Measurements from ENCODE around the gene OPALIN. TPM values are rescaled to one million over a fixed set of nuclear protein-coding genes. Genes with fewer than 3 reads are reported as not detected.

Gene OPALIN
- total RNA-seq, 3 donors from 2014 or later, result not detected

DNA sequence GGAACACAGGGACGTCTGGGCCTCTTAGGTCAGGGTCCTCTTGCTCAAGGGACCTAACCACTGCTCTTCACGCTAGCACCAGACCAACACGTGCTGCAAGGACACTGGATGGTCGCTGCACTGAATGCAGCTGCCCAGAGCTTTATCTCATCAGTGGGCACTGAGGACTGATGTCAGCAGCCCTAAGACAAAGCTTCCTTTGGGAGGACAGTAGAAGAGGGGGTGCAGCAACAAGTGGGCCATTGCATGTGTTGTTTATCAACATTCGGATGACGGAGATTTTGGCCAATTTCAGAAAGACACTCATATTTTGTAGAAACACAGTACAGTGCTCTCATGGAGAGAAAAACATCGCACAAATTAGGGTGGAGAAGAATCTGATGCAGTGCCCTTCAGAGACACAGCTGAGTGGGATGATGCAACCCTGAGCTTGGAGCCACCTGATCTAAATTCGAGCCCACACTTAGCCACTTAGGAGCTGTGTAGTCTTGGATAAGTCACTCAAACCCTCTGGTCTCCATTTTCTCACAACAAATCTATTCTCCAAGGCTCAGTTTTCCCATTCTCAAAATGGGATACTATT lies 1.7 kb downstream of the OPALIN start:
- Histone ChIP-seq H3K4me1 (ENCODE audit: low read depth) (peaks cover 4% of the 10 kb centered on the region), H3K36me3 (ENCODE audit: low read depth) (no peaks in the 10 kb centered on the region), H3K4me3 (no peak overlapping the region), H3K9me3 (no peaks in the 10 kb centered on the region)
- ATAC-seq, result no peak
- no peak for DNase-seq
- intact Hi-C loops (cut with DNase I, micrococcal nuclease), result no loop called here
- TF ChIP-seq, protein P1, sequence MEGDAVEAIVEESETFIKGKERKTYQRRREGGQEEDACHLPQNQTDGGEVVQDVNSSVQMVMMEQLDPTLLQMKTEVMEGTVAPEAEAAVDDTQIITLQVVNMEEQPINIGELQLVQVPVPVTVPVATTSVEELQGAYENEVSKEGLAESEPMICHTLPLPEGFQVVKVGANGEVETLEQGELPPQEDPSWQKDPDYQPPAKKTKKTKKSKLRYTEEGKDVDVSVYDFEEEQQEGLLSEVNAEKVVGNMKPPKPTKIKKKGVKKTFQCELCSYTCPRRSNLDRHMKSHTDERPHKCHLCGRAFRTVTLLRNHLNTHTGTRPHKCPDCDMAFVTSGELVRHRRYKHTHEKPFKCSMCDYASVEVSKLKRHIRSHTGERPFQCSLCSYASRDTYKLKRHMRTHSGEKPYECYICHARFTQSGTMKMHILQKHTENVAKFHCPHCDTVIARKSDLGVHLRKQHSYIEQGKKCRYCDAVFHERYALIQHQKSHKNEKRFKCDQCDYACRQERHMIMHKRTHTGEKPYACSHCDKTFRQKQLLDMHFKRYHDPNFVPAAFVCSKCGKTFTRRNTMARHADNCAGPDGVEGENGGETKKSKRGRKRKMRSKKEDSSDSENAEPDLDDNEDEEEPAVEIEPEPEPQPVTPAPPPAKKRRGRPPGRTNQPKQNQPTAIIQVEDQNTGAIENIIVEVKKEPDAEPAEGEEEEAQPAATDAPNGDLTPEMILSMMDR (IDR thresholded peaks at IDR 0.05), result no peak

DNA sequence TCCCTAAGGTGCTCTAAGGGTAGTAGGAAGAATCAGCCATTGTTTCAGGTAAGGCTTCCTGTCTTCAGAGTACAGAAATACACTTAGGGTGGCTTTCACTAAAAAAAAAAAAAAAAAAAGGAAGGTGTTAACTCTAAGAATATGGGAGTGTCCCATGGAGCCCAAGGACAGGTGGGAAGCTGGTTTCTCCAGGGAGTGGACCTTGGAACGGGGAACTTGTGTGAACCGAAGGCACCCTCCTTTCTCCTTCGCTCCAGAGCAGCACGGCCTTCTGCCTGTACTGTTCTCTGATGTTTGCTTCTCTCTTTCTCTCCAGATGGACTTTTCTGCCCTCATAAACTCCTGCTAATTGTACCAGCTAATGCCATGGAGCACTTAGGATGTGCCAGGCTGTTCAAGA lies 6.2 kb downstream of the OPALIN start:
- intact Hi-C loops (cut with DNase I, micrococcal nuclease), result no loop called here
- H3K4me3 ChIP-seq, result no peak overlapping the region
- H3K36me3 ChIP-seq (ENCODE audit: low read depth), result no peaks in the 10 kb centered on the region
- DNase-seq, result peak in 2 of 3 donors; percentile 40 to 60
- ATAC-seq, result peak; percentile 97
- H3K9me3 ChIP-seq, result no peaks in the 10 kb centered on the region
- peaks cover 4% of the 10 kb centered on the region for H3K4me1 ChIP-seq (ENCODE audit: low read depth)
- TF ChIP-seq, protein P1 (IDR thresholded peaks at IDR 0.05), result no peak

DNA sequence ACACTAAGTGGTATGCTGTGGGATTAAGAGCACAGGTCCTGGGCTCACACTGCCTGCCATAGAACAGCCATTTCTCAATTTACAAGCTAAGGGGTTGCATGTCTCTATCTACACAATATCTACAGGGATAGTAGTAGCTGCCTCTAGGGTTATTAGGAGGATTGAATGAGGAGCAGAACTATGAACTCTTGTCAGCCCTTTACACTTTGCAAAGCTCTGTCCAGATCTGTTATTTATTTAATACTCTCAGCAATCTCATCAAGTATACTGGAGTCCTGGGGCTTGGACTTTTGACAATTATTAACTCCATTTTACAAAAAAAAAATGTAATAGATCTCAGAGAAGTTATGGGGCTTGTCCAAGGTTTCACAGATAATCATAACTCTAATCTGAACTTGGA lies 6.8 kb downstream of the OPALIN start:
- peaks cover 4% of the 10 kb centered on the region for H3K4me1 ChIP-seq (ENCODE audit: low read depth)
- DNase-seq (no peak), ATAC-seq (no peak)
- H3K4me3 ChIP-seq, result no peak overlapping the region
- intact Hi-C loops (cut with DNase I, micrococcal nuclease), result no loop called here
- no peaks in the 10 kb centered on the region for H3K36me3 ChIP-seq (ENCODE audit: low read depth)
- no peaks in the 10 kb centered on the region for H3K9me3 ChIP-seq
- TF ChIP-seq, protein P1 (IDR thresholded peaks at IDR 0.05), result no peak

DNA sequence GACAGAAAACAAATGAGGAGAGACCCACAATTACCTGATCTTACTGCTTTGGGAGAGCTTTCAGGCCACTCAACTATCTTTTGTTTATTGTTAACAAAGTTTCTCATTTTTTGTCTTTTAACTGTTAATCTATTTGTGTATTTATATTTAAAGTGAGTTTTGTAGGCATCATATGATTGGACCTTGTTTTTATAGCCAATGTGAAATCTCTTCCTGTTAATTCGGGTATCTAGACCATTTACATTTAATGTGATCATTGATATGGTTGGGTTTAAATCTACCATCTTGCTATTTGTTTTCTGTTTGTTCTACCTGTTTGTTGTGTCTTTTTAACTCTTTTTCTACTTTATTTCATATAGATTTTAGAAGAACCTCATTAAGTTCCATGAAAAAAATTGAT lies 12.5 kb downstream of the OPALIN start:
- DNase-seq (no peak), ATAC-seq (no peak)
- Histone ChIP-seq H3K9me3 (peaks cover 11% of the 10 kb centered on the region), H3K36me3 (ENCODE audit: low read depth) (no peaks in the 10 kb centered on the region), H3K4me3 (no peak overlapping the region), H3K4me1 (ENCODE audit: low read depth) (no peaks in the 10 kb centered on the region)
- intact Hi-C loops (cut with DNase I, micrococcal nuclease), result no loop called here
- TF ChIP-seq, protein P1 (IDR thresholded peaks at IDR 0.05), result no peak

DNA sequence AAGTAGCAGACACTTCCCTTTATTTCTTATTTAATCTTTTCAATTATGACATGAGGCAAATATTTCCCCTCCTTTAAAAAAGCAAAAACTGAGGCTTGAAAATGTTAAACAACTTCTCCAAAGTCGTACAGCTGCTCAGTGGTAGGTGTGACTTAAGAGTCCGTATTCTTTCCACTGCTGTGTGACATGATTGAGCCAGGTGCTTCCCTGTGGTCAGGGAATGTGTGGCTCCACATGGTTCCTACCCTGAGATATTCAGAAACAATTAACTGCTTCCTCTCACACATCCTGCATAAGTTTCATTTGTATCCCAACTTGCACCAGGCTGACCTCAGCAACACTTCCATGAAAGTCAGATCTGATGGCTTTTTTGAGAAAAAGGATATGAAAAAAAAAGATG lies 13.6 kb downstream of the OPALIN start:
- Histone ChIP-seq H3K9me3 (peaks cover 11% of the 10 kb centered on the region), H3K4me1 (ENCODE audit: low read depth) (no peaks in the 10 kb centered on the region), H3K36me3 (ENCODE audit: low read depth) (no peaks in the 10 kb centered on the region), H3K4me3 (no peak overlapping the region)
- DNase-seq (no peak), ATAC-seq (no peak)
- intact Hi-C loops (cut with DNase I, micrococcal nuclease), result no loop called here
- TF ChIP-seq, protein P1 (IDR thresholded peaks at IDR 0.05), result no peak

DNA sequence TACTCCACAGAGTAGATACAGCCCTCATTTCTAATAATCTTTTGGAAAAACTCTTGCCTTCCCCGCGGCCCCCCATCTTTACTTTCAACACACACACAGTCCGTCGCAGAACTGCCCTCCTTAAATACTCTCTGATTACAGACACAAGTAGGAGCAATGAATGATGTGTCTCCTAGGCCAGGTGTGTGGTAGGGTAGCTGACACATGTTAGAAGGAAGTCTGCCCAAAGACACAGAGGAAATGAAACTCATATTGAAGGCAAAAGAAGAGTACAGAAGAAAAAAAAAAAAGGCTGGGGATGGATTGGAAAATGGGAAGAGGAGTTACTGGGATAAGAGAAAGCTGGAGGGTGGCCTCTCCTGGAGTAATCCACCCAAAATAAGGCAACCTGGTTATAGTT lies 14.6 kb downstream of the OPALIN start:
- no peaks in the 10 kb centered on the region for H3K4me1 ChIP-seq (ENCODE audit: low read depth)
- intact Hi-C loops (cut with DNase I, micrococcal nuclease), result no loop called here

More for the DNA sequence above, 14.6 kb downstream of the OPALIN start:
- Histone ChIP-seq H3K9me3 (peaks cover 11% of the 10 kb centered on the region), H3K4me3 (no peak overlapping the region), H3K36me3 (ENCODE audit: low read depth) (no peaks in the 10 kb centered on the region)
- TF ChIP-seq, protein P1 (IDR thresholded peaks at IDR 0.05), result no peak
- DNase-seq (no peak), ATAC-seq (no peak)

All from mucosa of descending colon (tissue), 3 donors.